Gastroesophageal sphincter (tissue), 4 donors: ENCODE measurements around the gene NDNF. TPM values are rescaled to one million over a fixed set of nuclear protein-coding genes. Genes with fewer than 3 reads are reported as not detected.

Experiments used
- ATAC-seq: fragments of 150-250 bp; one replicate; pipeline ENCODE4 v1.9.1; 2016; ENCODE audit warnings: mild to moderate bottlenecking, moderate library complexity
- H3K27ac ChIP-seq, 4 donors: fragments of 200-600 bp; sonication (generic) in 3 of 4; 1 replicate in 3 of 4; 2 replicates in 1 of 4; pipeline ENCODE4 v1.5.1; 2016 to 2019
- H3K27me3 ChIP-seq: fragments of 200-600 bp; sonication (generic); one replicate; pipeline ENCODE4 v1.5.1; 2019
- H3K36me3 ChIP-seq, 2 donors: fragments of 200-600 bp; sonication (generic); one replicate each; pipeline ENCODE4 v1.5.1; 2019; ENCODE audit warnings: control low read depth in 1 of 2
- H3K4me1 ChIP-seq, 3 donors: fragments of 200-600 bp; sonication (generic); 1 replicate in 2 of 3; 2 replicates in 1 of 3; pipeline ENCODE4 v1.5.1; 2016 to 2019; ENCODE audit warnings: control low read depth in 2 of 3
- H3K4me3 ChIP-seq, 2 donors: fragments of 200-600 bp; sonication (generic); one replicate each; pipeline ENCODE4 v1.5.1; 2019; ENCODE audit warnings: mild to moderate bottlenecking in 1 of 2, moderate library complexity in 1 of 2
- H3K9me3 ChIP-seq, 3 donors: fragments of 200-600 bp; sonication (generic); one replicate each; pipeline ENCODE4 v1.5.1; 2017 to 2019; ENCODE audit warnings: control low read depth in 2 of 3
- EP300 ChIP-seq: sonication (generic); formaldehyde crosslinking; IDR thresholded peaks from one replicate; pipeline ENCODE4 v1.6.1; 2017; ENCODE audit warnings: antibody characterized with exemption, mild to moderate bottlenecking
- POLR2A ChIP-seq, 2 donors: fragments of 450-650 bp; IDR thresholded peaks; one replicate each; pipeline ENCODE4 v1.6.1; 2017; ENCODE audit warnings: antibody characterized with exemption in 2 of 2, mild to moderate bottlenecking in 2 of 2, moderate library complexity in 1 of 2
- POLR2AphosphoS5 ChIP-seq: sonication (generic); formaldehyde crosslinking; IDR thresholded peaks from one replicate; pipeline ENCODE4 v1.6.1; 2017; ENCODE audit warnings: antibody characterized with exemption
- WGBS, 2 donors: methylation state at CpG; one replicate each; pipeline ENCODE4 v1.1.5; 2018; ENCODE audit warnings: low coverage in 1 of 2; 5-methylcytosine and 5-hydroxymethylcytosine counted together
- total RNA-seq, 4 donors: library from RNA; depleted of rRNA; stranded (reverse); fragments of >200 nt; gene quantifications; one replicate each; pipeline ENCODE4 v1.1.0, GENCODE V29; 2016
- TF ChIP-seq, protein P1 (sequence below), 4 experiments: fragments of 200-600 bp in 2 of 4; fragments of 450-650 bp in 2 of 4; sonication (generic) in 1 of 4; IDR thresholded peaks; one replicate each; pipeline ENCODE4 v1.5.1; 2017 to 2019; ENCODE audit warnings: antibody characterized with exemption in 4 of 4, mild to moderate bottlenecking in 2 of 4, moderate library complexity in 2 of 4

NDNF gene
- total RNA-seq, 4 donors from 2014 or later, result 5.3 to 14.2 (median 9.7) TPM

DNA sequence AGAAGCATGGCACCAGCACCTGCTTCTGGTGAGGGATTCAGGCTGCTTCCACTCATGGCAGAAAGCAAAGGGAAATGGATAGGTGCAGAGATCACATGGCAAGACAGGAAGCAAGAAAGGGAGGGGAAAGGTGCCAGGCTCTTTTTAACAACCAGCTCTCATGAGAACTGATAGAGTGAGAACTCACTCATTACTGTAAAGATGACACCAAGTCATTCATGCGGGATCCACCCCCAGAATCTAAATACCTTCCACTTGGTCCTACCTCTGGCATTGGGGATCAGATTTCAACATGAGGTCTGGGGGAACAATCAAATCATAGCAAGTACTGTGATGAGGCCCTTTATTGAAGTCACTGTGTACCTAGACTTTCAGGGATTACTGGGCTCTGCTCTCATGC, 77.8 kb downstream of the NDNF start:
- no peaks in the 10 kb centered on the region for H3K36me3 ChIP-seq
- 89% methylated on average over 1 of the region's 1 CpG; no CpG with 5 or more reads in 1 of the 2 donors for WGBS, 2 donors
- H3K4me3 ChIP-seq, result no peak overlapping the region
- no peaks in the 10 kb centered on the region for H3K27me3 ChIP-seq
- TF ChIP-seq POLR2AphosphoS5 (no peak), EP300 (no peak), POLR2A (IDR thresholded peaks at IDR 0.05) (no peak)
- TF ChIP-seq, protein P1, sequence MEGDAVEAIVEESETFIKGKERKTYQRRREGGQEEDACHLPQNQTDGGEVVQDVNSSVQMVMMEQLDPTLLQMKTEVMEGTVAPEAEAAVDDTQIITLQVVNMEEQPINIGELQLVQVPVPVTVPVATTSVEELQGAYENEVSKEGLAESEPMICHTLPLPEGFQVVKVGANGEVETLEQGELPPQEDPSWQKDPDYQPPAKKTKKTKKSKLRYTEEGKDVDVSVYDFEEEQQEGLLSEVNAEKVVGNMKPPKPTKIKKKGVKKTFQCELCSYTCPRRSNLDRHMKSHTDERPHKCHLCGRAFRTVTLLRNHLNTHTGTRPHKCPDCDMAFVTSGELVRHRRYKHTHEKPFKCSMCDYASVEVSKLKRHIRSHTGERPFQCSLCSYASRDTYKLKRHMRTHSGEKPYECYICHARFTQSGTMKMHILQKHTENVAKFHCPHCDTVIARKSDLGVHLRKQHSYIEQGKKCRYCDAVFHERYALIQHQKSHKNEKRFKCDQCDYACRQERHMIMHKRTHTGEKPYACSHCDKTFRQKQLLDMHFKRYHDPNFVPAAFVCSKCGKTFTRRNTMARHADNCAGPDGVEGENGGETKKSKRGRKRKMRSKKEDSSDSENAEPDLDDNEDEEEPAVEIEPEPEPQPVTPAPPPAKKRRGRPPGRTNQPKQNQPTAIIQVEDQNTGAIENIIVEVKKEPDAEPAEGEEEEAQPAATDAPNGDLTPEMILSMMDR (IDR thresholded peaks at IDR 0.05), result no peak
- no peaks in the 10 kb centered on the region for H3K9me3 ChIP-seq
- ATAC-seq, result no peak
- no peaks in the 10 kb centered on the region for H3K4me1 ChIP-seq
- H3K27ac ChIP-seq, result no peak overlapping the region

DNA sequence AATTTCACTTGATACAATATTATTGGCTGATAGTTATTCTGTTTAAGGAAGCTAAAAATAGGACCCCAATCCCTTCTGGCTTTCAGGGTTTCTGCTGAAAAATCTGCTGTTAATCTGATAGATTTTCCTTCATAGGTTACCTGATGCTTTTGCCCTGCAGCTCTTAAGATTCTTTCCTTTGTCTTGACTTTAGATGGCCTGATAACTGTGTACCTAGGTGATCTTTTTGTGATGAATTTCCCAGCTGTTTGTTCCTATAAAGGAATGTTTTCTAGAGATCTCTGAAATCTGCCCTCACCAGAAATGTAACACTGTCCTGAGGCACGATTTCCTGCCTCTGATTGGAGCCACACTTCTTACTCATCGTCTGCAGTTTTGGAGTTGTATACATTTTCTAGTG, 80.5 kb downstream of the NDNF start:
- Histone ChIP-seq H3K4me1 (no peaks in the 10 kb centered on the region), H3K27me3 (no peaks in the 10 kb centered on the region), H3K36me3 (no peaks in the 10 kb centered on the region), H3K27ac (no peak overlapping the region), H3K4me3 (no peak overlapping the region), H3K9me3 (no peaks in the 10 kb centered on the region)
- no peak for TF ChIP-seq POLR2A (IDR thresholded peaks at IDR 0.05)
- TF ChIP-seq POLR2AphosphoS5, result no peak
- no peak for TF ChIP-seq EP300
- TF ChIP-seq, protein P1 (IDR thresholded peaks at IDR 0.05), result no peak
- WGBS, 2 donors, result 46 to 59% methylated on average over 2 of the region's 2 CpGs
- no peak for ATAC-seq

DNA sequence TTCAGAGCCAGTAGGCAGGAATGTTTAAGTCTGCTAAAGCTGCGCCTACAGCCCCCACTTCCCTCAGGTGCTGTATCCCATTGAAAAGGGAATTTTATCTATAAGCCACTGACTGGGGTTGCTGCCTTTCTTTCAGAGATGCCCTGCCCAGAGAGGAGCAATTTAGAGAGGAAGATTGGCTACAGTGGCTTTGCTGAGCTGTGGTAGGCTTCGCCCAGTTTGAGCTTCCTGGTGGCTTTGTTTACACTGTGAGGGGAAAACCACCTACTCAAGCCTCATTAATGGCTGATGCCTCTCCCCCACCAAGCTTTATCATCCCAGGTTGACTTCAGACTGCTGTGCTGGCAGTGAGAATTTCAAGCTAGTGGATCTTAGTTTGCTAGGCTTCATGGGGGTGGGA, 82.1 kb downstream of the NDNF start:
- ATAC-seq, result no peak
- WGBS, 2 donors, result 83 to 100% methylated on average over 1 of the region's 2 CpGs
- no peak for TF ChIP-seq POLR2AphosphoS5
- TF ChIP-seq POLR2A (IDR thresholded peaks at IDR 0.05), result no peak
- no peak for TF ChIP-seq EP300
- TF ChIP-seq, protein P1 (IDR thresholded peaks at IDR 0.05), result no peak

More for the DNA sequence above, 82.1 kb downstream of the NDNF start:
- no peaks in the 10 kb centered on the region for H3K4me1 ChIP-seq
- no peaks in the 10 kb centered on the region for H3K27me3 ChIP-seq
- H3K4me3 ChIP-seq, result no peak overlapping the region
- no peaks in the 10 kb centered on the region for H3K36me3 ChIP-seq
- no peaks in the 10 kb centered on the region for H3K9me3 ChIP-seq
- H3K27ac ChIP-seq, result no peak overlapping the region

Other genes starting within 250 kb of the NDNF start
- 10 to 100 TPM; 10.6 to 33.9 (median 18.9) TPM for gene PRDM5, start 149.8 kb downstream of the NDNF start, total RNA-seq
- under 1 TPM in 1 of 4 donors, not detected in 3; 0.81 TPM for gene TNIP3, start 91.8 kb upstream of the NDNF start, total RNA-seq